Measurements from ENCODE around the gene LMAN2. TPM values are rescaled to one million over a fixed set of nuclear protein-coding genes. Genes with fewer than 3 reads are reported as not detected.

The LMAN2 gene
- total RNA-seq, result 90.0 TPM

GRCh38 chr5:177351392-177352329, at the start of gene LMAN2:
LMAN2 (minus strand) TSS chr5:177351668; CDS start chr5:177351647, 21 bp downstream.

GRCh38 chr5:177399997-177400868, 48.8 kb upstream of the LMAN2 start, which contains the start of gene PFN3:
PFN3 (minus strand) TSS chr5:177400661; CDS start chr5:177400576, 85 bp downstream.

GRCh38 chr5:177384134-177384533, 32.7 kb upstream of the LMAN2 start, which contains the start of gene SLC34A1:
SLC34A1 (plus strand) TSS chr5:177384434; CDS start chr5:177385742, 1,308 bp downstream.

GRCh38 chr5:177357459-177358351, 6.2 kb upstream of the LMAN2 start, which contains the start of gene RGS14:
RGS14 (plus strand) TSS chr5:177357924; CDS start chr5:177358025, 101 bp downstream.

GRCh38 chr5:177311723-177312648, 39.5 kb downstream of the LMAN2 start, which contains the start of gene MXD3:
MXD3 (minus strand) TSS chr5:177311898; CDS start chr5:177311830, 68 bp downstream.

GRCh38 chr5:177303121-177303924, 48.1 kb downstream of the LMAN2 start, which contains the start of the genes PRELID1 and RAB24:
PRELID1 (plus strand) TSS chr5:177303799; CDS start chr5:177303986, 187 bp downstream.
RAB24 (minus strand) TSS chr5:177303719; CDS start chr5:177303288, 431 bp downstream.

Other genes with a start within 250 kb of the LMAN2 start
- 73.6 TPM for gene NSD1, start 217.9 kb downstream of the LMAN2 start, total RNA-seq
- 15.2 TPM for gene RAB24, start 47.9 kb downstream of the LMAN2 start, total RNA-seq
- 48.2 TPM for gene PRELID1, start 47.9 kb downstream of the LMAN2 start, total RNA-seq
- 4.4 TPM for gene MXD3, start 39.8 kb downstream of the LMAN2 start, total RNA-seq
- 10.1 TPM for gene RGS14, start 6.3 kb upstream of the LMAN2 start, total RNA-seq
- not detected for gene SLC34A1, start 32.8 kb upstream of the LMAN2 start, total RNA-seq
- not detected for gene PFN3, start 49.0 kb upstream of the LMAN2 start, total RNA-seq
- gene F12, start 57.9 kb upstream of the LMAN2 start, total RNA-seq, result 7.4 TPM
- 25.4 TPM for gene GRK6, start 75.0 kb upstream of the LMAN2 start, total RNA-seq
- 17.1 TPM for gene PRR7, start 95.1 kb upstream of the LMAN2 start, total RNA-seq
- 161 TPM for gene DBN1, start 122.0 kb upstream of the LMAN2 start, total RNA-seq
- 8.1 TPM for gene PDLIM7, start 145.9 kb upstream of the LMAN2 start, total RNA-seq
- 4.4 TPM for gene DOK3, start 158.2 kb upstream of the LMAN2 start, total RNA-seq
- gene DDX41, start 165.3 kb upstream of the LMAN2 start, total RNA-seq, result 68.3 TPM
- 40.1 TPM for gene FAM193B, start 202.9 kb upstream of the LMAN2 start, total RNA-seq
- gene TMED9, start 240.5 kb upstream of the LMAN2 start, total RNA-seq, result 44.8 TPM
- gene B4GALT7, start 248.5 kb upstream of the LMAN2 start, total RNA-seq, result 18.9 TPM